Stimulated activated CD4-positive, alpha-beta T cell treated with anti-CD3 and anti-CD28 coated beads, Interleukin-2, amount 100 ng/mL, for 48 hours (primary cell): ENCODE results near the gene CRIP2.
A peak's percentile ranks its signal among the peaks of the same experiment; 100 is the strongest.

Experiments used
- DNase-seq, 2 donors: peaks; one replicate each; pipeline ENCODE4 v3.0.0-alpha.2; 2020

Gene CRIP2

GRCh38 chr14:105500726-105501101 is 26.1 kb downstream of the CRIP2 start:
- no peak for DNase-seq

GRCh38 chr14:105501504-105502291 is 27.1 kb downstream of the CRIP2 start:
- DNase-seq = no peak

- no peak for DNase-seq
Observed at GRCh38 chr14:105502446-105503295, 28.1 kb downstream of the CRIP2 start.

GRCh38 chr14:105503296-105503640 is 28.6 kb downstream of the CRIP2 start:
- DNase-seq = no peak

GRCh38 chr14:105503935-105504692 is 29.5 kb downstream of the CRIP2 start:
- no peak for DNase-seq

- no peak for DNase-seq
Observed at GRCh38 chr14:105505101-105505500, 30.5 kb downstream of the CRIP2 start.

- no peak for DNase-seq
Observed at GRCh38 chr14:105507247-105507646, 32.6 kb downstream of the CRIP2 start.

- no peak for DNase-seq
Observed at GRCh38 chr14:105508069-105508468, 33.4 kb downstream of the CRIP2 start.

- no peak for DNase-seq
Observed at GRCh38 chr14:105508601-105509000, 34.0 kb downstream of the CRIP2 start.

- no peak for DNase-seq
Observed at GRCh38 chr14:105517096-105517495, 42.5 kb downstream of the CRIP2 start.

GRCh38 chr14:105519946-105520698 is 45.5 kb downstream of the CRIP2 start:
- DNase-seq = no peak

- no peak for DNase-seq
Observed at GRCh38 chr14:105525326-105525725, 50.7 kb downstream of the CRIP2 start.

GRCh38 chr14:105525861-105526775 is 51.5 kb downstream of the CRIP2 start, which contains the start of gene TMEM121:
TMEM121 (plus strand) TSS chr14:105526583; CDS start chr14:105528835, 2,252 bp downstream.
- peak in 1 of 2 donors; percentile 17 for DNase-seq

- no peak for DNase-seq
Observed at GRCh38 chr14:105526776-105527380, 52.3 kb downstream of the CRIP2 start.

- no peak for DNase-seq
Observed at GRCh38 chr14:105527381-105527825, 52.8 kb downstream of the CRIP2 start.

- peak; percentile 80 to 87 for DNase-seq
Observed at GRCh38 chr14:105527826-105528585, 53.4 kb downstream of the CRIP2 start.

GRCh38 chr14:105528586-105529318 is 54.1 kb downstream of the CRIP2 start:
- DNase-seq = peak in 1 of 2 donors; percentile 39

- no peak for DNase-seq
Observed at GRCh38 chr14:105529319-105529568, 54.6 kb downstream of the CRIP2 start.
